ENCODE measurements around the gene KPNA1. TPM values are rescaled to one million over a fixed set of nuclear protein-coding genes. Genes with fewer than 3 reads are reported as not detected.
"Not testable (repeated sequence)": the region's sequence is repeated elsewhere in the genome, so short reads cannot be mapped to it uniquely, and the experiment has no call there.

KPNA1 gene
- polyA plus RNA-seq, 1 experiment = 27.8 TPM

DNA sequence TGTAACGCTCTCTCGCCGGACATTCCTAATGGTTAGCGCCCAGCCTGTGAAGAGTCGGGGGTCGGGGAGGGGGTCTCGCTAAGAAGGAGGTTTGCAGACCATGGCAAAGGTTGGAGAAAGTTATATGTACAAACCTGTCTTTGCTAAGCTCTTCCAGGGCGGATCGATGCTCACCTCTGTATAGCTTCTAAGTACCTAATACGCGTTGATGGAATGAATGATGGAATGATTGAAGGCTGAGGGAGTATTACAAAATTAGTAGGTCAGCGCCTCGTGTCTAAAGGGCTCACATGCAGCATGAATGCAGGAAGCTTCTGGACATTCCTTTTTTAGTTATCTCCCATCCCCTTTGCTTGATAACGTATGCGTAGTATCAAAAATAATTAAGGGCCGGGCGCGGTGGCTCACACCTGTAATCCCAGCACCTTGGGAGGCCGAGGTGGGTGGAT lies 305 bp upstream of the KPNA1 start:
- ChIA-PET CTCF (interaction anchor here (0.6 kb wide), 1 partner anchor 99 kb away, joined by 3 read pairs; the partner anchor contains the start of gene WDR5B), POLR2A (no interaction called here)
- H3K27me3 ChIP-seq (ENCODE audit: control insufficient read depth, insufficient read depth, low read length) = no peaks in the 10 kb centered on the region
- DNase-seq (ENCODE audit: low read depth) = no peak
- no peaks in the 10 kb centered on the region for H3K36me3 ChIP-seq (ENCODE audit: control insufficient read depth, insufficient read depth, low read length)
- TF ChIP-seq, protein P1, sequence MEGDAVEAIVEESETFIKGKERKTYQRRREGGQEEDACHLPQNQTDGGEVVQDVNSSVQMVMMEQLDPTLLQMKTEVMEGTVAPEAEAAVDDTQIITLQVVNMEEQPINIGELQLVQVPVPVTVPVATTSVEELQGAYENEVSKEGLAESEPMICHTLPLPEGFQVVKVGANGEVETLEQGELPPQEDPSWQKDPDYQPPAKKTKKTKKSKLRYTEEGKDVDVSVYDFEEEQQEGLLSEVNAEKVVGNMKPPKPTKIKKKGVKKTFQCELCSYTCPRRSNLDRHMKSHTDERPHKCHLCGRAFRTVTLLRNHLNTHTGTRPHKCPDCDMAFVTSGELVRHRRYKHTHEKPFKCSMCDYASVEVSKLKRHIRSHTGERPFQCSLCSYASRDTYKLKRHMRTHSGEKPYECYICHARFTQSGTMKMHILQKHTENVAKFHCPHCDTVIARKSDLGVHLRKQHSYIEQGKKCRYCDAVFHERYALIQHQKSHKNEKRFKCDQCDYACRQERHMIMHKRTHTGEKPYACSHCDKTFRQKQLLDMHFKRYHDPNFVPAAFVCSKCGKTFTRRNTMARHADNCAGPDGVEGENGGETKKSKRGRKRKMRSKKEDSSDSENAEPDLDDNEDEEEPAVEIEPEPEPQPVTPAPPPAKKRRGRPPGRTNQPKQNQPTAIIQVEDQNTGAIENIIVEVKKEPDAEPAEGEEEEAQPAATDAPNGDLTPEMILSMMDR (IDR thresholded peaks at IDR 0.05; ENCODE audit: insufficient read depth, low read depth, low read length) = no peak
- peak overlapping the region; percentile 89 for H3K4me3 ChIP-seq (ENCODE audit: low read depth, low read length)

DNA sequence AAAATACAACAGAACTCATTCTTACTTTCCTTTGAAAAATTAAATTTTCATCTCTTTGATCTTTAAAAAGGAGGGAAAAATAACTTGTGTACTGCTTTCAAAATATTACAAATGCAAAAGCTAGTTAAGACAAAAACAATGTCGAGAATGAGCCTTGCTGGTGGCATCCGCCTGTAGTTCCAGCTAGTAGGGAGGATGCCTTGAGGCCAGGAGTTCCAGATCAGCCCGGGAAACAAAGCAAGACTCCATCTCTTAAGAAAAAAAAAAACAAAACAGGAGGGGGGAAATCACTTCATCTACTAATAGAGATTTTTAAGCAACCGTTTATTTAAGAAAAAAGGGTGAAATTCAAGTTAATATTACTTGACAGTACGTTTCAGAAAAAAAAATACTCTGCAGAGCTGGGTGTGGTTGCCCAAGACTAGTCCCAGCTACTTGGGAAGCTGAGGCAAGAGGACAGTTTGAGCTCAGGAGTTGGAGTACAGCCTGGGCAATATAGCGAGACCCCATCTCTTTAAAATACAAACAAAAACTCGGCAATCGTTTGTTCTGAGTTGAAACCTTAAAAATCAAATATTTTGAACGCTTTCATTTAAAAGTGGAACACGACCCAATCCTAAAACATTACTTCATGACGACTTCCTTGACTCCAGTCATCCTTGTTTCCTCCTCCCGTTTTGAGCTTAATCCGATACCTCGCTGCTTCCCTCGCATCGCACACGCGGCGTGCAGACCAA lies 1.2 kb downstream of the KPNA1 start:
- H3K36me3 ChIP-seq (ENCODE audit: control insufficient read depth, insufficient read depth, low read length) = no peaks in the 10 kb centered on the region
- TF ChIP-seq, protein P1 (IDR thresholded peaks at IDR 0.05; ENCODE audit: insufficient read depth, low read depth, low read length) = no peak
- H3K27me3 ChIP-seq (ENCODE audit: control insufficient read depth, insufficient read depth, low read length) = no peaks in the 10 kb centered on the region
- peak overlapping the region; percentile 89 for H3K4me3 ChIP-seq (ENCODE audit: low read depth, low read length)
- CTCF ChIA-PET = interaction anchor here (0.9 kb wide), 1 partner anchor 10 kb away, joined by 3 read pairs; no protein-coding TSS in a partner anchor
- DNase-seq (ENCODE audit: low read depth) = peak; percentile 22
- POLR2A ChIA-PET = no interaction called here

DNA sequence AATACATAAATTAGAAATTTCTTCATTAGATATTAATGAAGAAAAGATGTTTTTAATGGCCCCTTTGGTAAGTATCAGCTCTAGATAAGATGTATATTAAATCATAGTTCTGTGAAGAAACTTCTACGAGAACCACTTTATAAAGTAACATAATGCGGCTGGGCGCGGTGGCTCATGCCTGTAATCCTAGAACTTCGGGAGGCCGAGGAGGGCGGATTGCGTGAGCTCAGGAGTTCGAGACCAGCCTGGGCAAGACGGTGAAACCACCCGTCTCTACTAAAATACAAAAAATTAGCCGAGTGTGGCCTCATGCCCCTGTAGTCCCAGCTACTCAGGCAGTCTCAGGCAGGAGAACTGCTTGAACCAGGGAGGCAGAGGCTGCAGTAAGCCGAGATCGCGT lies 2.5 kb downstream of the KPNA1 start:
- no peak for DNase-seq (ENCODE audit: low read depth)
- H3K4me3 ChIP-seq (ENCODE audit: low read depth, low read length) = no peak overlapping the region
- TF ChIP-seq, protein P1 (IDR thresholded peaks at IDR 0.05; ENCODE audit: insufficient read depth, low read depth, low read length) = no peak
- POLR2A ChIA-PET = no interaction called here
- H3K27me3 ChIP-seq (ENCODE audit: control insufficient read depth, insufficient read depth, low read length) = no peaks in the 10 kb centered on the region
- no peaks in the 10 kb centered on the region for H3K36me3 ChIP-seq (ENCODE audit: control insufficient read depth, insufficient read depth, low read length)
- CTCF ChIA-PET = no interaction called here

DNA sequence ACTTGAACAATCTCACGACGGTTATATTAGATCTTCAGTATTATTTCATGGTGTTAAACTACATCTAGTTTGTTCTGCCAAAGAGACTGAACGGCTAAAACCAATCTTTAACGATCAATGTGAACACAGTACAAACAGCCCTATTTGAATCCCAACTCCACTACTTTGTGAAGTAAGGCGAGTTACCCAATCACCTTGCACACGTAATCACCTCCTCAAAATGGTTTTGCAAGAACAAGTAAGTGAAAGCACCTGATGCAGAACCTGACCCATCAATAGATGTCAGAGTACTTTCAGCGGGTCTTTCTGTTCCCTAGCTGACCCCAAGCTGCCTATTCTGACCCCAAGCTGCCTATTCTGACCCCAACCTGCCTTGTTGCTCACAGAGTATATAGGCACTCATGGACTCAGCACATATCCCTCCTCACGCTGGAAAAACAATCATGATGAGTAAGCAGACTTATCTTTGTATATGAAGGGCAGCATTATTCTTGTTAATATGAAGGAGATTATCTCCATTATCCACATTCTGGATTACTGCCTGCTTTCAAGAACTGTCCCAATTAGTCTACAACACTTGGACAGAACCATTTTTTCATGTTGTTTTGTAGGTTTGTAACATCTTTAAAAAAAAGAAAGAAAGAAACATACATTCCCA lies 3.7 kb downstream of the KPNA1 start:
- Histone ChIP-seq H3K27me3 (ENCODE audit: control insufficient read depth, insufficient read depth, low read length) (no peaks in the 10 kb centered on the region), H3K36me3 (ENCODE audit: control insufficient read depth, insufficient read depth, low read length) (no peaks in the 10 kb centered on the region), H3K4me3 (ENCODE audit: low read depth, low read length) (no peak overlapping the region)
- ChIA-PET CTCF (interaction anchor here (1.4 to 1.8 kb wide), 2 partner anchors 51 to 53 kb away, joined by 3 to 4 read pairs; no protein-coding TSS in a partner anchor), POLR2A (no interaction called here)
- DNase-seq (ENCODE audit: low read depth) = no peak
- TF ChIP-seq, protein P1 (IDR thresholded peaks at IDR 0.05; ENCODE audit: insufficient read depth, low read depth, low read length) = no peak

DNA sequence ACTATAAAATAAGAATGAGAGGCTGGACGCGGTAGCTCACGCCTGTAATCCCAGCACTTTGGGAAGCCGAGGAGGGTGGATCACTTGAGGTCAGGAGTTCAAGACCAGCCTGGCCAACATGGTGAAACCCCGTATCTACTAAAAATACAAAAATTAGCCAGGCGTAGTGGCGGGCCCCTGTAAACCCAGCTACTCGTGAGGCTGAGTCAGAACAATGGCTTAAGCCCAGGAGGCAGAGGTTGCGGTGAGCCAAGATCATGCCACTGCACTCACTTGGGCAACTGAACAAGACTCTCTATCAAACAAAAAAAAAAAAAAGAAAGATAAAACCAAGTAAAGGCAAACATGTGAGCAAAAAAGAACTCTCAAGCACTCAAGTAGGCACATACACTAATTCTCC lies 5.8 kb downstream of the KPNA1 start:
- H3K4me3 ChIP-seq (ENCODE audit: low read depth, low read length); CTCF ChIA-PET; POLR2A ChIA-PET; H3K27me3 ChIP-seq (ENCODE audit: control insufficient read depth, insufficient read depth, low read length); H3K36me3 ChIP-seq (ENCODE audit: control insufficient read depth, insufficient read depth, low read length); DNase-seq (ENCODE audit: low read depth): not testable (repeated sequence)
